Measurements from ENCODE around the gene FRMPD2.
"Not testable (repeated sequence)": the region's sequence is repeated elsewhere in the genome, so short reads cannot be mapped to it uniquely, and the experiment has no call there.

Gene FRMPD2

DNA sequence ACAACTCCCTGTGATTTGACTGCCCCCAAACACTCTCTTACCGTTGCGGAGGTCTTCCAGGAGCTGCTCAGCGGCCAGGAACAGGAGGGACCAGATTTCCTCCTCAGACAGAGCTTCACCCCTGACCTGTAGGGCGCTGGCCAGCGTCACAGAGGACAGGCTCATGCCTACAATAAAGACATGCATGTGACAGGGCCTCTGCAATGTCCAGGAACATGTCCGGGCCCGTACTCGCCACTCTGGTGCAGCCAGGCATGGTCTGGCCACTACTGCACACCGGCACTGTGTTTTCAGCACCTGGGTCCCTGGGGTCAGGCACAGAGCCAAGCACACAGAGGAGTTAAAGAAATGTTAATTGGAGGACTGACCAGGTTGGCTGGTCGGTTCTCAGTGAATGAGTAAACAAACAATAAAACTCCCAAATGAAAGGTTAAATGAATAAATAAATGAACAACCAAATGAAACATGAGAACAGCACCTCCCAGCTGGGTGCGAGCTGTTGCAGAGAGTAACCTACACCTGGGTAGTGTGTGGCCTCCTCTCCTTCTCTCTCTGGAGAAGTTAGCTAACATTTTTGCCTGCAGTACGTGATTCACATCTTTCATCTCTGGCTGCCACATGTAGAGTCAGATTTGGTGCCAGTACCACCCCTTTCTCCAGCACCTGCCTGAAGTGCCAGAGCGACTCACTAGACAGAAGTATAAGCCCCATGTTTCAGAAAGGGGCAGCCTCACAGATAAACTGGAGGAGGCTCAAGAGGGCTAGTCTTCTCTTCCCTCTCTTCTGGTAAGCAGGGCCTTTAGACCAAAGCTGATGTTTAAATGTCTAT, 22.8 kb downstream of the FRMPD2 start:
- DNase-seq: no peak

DNA sequence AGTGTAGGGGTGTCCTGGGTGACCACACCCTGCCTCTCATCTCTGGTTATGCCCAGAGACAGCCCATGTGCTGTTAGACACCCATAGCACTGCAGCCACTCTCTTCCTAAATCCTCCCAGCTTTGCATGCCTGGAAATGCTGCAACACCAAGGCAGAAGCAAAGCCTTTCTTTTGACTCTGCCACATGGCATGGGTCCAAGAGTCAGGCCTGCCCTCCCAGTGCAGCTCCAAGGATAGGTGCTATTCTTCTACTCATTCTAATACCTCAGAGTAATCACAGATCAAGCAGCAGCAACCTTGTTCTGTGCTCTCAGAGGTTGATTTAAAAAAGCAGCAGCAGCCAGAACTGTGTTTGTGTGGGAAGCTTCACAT, 23.4 kb downstream of the FRMPD2 start:
- DNase-seq: no peak

GRCh38 chr10:48249763-48250351, 24.6 kb downstream of the FRMPD2 start:
- no peak for DNase-seq

DNA sequence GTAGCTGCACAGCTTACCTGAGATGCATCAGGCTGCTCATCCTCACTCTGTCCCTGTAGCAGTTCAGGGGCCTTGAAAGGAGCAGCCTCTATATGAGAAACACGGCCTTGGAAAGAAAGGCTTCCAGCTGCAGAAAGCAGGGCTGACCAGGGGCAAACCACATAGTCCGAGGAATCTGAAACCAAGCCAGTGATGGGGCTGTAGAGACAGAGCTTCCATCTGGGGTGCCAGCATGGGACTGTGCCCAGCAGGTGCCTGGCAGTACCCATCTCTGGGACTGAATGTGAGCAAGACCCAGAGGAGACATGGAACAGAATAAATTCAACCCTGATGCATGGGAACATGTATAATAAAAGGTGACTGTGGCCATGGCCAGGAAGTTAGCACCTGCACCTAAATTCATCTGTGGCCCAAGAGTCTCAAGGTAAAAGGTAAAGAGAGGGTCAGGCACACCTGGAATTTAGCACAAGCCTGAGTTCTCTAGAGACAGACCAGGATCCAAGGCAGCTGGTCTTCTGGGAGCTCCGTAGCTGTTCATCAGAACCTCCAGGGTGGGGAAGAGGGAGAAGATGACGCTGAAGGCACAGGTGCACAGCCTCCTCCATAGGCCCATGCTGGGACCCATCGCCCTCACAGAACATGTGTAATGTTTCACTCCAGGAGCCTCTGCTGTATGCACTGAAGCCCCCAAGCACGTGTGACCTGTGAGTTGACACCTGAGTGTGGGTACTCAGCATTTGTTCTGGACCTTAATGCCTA, 25.3 kb downstream of the FRMPD2 start:
- no peak for DNase-seq

DNA sequence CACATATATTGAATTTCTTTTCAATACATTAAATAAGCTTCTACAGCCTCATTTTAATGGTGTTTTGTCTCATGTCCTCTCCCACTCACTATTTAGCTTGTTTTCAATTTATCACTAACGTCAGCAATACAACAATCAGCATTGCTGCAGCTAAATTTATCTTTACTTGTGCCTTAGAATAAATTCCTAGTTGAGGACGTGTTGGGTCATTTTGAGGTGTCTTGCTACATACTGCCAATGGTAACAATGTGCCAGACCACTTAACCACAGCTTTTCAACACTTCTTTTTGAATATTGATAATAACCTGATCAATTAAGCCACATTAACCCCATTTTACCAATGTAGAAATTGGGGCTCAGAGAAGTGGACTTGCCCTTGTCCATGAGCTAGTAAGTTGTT, 26.0 kb downstream of the FRMPD2 start:
- no peak for DNase-seq

GRCh38 chr10:48247680-48248079, 26.8 kb downstream of the FRMPD2 start:
- DNase-seq: no peak

DNA sequence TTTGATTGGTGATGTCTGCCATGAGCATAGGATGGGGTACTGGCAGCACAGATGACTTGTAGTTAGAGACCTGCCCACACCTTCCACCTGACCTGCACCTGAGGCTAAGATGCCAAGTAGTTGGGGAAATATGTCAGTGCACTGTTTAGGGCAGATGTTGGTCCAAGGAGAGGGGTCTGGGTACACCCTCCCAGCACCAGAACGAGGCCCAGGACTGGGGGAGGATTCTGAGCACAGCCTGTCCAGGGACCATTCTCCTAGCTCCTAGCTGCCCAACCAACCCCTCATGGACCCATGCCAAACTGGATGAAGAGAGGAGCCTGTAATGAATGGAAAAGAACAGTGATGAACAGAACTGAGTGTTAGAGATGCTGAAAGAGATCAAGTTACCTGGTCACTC, 28.0 kb downstream of the FRMPD2 start:
- no peak for DNase-seq

DNA sequence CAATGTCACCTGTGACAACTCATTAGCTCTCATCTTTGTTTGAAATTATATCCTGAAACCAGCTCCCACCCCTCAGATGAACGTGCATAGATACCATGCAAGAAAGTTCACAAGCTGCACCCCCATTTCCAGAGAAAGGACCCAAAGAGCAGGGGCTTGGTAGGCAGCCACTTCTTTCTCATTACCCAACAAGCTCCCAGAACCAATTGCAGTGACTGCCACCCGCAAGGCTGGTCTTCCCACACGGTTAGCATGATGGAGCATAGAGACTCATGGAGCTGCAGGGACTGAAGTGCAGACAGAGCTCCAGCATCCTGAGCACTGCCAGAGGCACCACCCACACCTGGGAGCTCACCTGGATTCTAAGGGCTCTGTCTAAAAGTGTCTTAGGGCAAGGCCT, 28.5 kb downstream of the FRMPD2 start:
- no peak for DNase-seq

DNA sequence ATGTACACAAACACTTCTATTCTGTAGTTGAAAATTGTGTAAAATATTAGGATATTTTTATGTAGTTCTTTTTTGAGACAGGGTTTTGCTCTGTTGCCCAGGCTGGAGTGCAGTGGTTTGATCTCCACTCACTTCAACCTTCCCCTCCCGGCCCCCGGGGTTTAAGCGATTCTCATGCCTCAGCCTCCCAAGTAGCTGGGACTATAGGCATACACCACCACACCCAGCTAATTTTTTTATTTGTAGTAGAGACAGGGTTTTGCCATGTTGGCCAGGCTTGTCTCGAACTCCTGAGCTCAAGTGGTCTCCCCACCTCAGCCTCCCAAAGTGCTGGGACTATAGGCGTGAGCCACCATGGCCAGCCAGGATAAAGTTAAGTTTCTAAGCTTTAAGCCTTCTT, 30.6 kb downstream of the FRMPD2 start:
- not testable (repeated sequence) for DNase-seq

DNA sequence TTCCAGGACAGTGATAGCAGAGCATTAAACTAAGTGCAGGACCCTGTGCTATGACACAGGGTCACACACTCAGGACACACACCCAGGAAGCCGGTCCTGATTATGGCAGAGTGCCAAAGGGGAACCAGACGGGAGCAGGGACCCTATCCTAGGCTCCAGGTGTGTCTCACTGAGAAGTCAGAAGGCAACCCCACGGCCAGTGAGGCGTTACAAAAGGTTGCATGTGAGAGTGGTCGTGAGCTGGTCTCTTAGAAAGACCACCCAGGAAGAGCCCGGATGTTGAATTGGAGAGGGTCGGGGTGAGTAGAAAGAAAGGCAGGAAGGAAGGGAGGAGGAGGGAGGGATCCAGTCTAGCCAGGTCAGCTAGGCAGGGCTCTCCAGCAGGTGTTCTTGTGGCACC, 31.0 kb downstream of the FRMPD2 start:
- no peak for DNase-seq

GRCh38 chr10:48242171-48242904, 32.2 kb downstream of the FRMPD2 start:
- DNase-seq: no peak

GRCh38 chr10:48241332-48241731, 33.2 kb downstream of the FRMPD2 start:
- no peak for DNase-seq

- no peak for DNase-seq
Measured at GRCh38 chr10:48240196-48240595, 34.3 kb downstream of the FRMPD2 start.

DNA sequence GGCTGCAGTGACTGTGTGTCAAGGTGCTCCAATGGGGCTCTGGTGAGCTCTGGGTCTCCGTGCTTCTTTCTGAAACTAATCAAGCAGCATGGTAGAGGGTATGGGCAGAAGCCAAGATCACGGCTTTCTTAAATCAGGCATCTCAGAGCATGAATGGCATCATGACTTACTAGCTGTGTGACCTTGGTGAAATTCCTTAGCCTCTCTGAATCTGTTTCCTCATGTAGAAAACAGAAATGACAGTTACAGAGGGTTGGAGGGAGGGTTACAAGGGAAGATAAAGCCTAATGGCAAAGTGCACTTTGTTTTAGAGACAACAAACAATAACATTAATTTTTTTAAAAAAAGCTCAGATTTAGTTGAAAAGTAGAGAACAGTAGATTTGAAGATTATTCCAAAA, 34.9 kb downstream of the FRMPD2 start:
- DNase-seq: no peak

DNA sequence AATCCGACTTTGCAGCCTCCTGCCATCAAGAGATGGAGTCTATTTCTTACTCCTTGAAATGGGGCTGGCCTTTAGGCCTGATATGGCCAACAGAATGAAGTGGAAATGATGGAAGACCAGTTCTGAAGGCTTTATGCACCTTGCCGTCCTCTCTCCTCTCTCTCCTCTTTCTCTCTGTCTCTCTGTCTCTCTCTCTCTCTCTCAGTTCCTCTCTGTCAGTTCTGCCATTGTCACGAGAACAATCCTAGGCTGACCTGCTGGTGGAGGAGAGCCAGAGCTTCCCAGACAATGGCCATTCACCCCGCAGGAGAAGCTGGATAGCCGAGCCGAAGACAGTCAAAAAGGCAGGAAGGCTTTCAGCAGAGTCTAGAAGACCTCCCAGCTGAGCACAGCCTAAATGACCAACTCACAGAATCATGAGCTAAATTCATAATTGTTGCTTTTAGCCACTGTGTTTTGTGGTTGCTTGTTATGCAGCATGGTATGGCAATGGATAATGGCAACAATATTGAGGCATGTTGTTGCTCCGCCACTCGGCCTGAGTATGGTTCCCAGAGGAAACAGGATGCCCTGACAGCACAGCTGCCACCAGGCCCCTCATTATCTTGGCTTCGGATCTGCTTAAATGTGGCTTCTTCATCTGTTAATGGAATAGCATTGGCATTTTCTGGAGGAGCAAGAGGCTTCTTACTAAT, 35.5 kb downstream of the FRMPD2 start:
- DNase-seq: no peak

DNA sequence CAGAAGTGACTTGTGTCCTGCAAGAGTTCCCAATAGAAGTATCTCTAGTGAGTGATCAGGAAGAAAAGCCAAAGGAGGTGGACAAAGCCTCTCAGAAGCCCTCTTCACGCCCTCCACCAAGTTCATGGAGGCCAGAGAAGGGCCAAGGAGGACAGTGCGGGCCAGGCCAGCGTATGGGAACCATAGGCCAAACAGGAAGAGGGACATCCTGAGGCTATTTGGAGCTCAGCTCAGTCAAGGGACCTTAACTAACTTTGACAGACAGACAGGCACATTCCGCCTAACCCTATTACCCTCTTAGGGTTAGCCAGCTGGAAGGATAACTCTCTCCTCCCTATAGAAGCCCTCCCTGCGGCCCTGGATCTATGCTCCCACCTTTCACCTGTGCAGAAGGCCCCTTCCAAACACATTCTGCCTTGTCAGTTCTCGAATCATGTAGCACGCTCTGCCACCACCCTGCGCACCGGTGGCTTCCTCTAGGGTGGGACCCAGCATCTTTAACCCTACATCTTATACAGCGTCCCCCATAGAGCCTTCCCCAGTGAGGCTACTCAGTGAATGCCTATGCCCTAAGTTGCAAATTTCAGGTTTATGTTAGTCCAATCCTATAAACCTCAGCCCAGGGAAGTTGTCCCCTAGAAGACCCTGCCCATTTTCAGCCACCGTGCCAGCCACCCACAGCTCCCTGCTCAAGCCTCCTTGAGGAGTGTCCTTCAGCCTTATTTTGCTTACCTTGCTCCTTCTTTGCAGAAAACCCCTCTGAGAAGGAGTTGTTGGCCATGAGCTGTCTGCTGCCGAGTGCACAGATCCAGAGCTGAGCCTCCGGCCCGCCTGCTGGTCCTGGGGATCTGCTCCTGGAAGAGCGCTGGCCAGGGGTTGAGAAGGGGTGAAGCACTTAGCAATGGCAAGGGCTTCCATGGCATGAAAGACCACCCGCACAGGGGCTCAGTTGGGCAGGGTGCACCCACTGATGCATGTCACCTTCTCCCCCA, 36.9 kb downstream of the FRMPD2 start:
- no peak for DNase-seq

- no peak for DNase-seq
Measured at GRCh38 chr10:48236199-48236621, 38.3 kb downstream of the FRMPD2 start.

GRCh38 chr10:48235501-48235900, 39.0 kb downstream of the FRMPD2 start:
- no peak for DNase-seq

DNA sequence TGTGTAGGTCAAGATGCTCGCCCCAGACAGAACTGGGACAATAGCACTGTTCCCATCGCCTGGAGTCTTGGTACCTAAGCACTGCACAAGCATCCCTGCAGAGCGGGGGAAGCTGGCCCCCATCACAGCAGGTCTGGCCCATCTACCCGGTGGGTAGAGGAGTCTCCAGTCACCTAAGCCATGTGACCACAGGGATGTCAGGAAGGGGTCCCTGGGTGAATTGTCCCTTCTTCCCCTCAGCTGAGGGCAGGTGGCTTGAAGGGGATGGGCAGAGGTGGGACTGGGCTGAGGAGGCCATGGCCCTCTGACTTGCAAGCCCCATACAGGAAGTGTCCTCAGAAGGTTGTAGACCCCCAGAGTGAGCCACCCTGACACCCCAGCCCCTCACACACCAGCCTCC, 39.7 kb downstream of the FRMPD2 start:
- no peak for DNase-seq

DNA sequence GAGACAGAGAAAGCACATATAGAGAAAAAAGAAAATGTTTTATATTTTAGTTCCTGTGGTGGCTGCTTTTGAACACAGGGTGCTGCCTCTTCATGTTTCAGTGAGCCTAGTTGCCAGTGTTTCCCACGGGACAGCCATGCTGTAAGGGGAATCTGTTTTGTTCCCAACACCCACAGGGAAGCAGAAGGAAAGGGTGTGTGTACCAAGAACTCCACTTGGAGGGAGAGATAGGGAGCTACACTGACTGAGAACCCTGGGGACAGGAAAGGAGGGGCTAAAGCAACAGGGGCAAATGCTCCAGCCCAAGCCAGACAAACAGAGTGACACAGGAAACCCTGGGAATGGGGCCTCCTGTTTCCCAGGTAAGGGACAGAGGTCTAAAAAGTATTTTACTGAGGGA, 40.2 kb downstream of the FRMPD2 start:
- DNase-seq: no peak

GRCh38 chr10:48233559-48234005, 40.9 kb downstream of the FRMPD2 start:
- DNase-seq: no peak

Measured in activated naive CD4-positive, alpha-beta T cell (primary cell).